Posterior cingulate gyrus (tissue), 11 donors: ENCODE results near the gene OR2T1.
A peak's percentile ranks its signal among the peaks of the same experiment; 100 is the strongest.
"Not testable (repeated sequence)": the region's sequence is repeated elsewhere in the genome, so short reads cannot be mapped to it uniquely, and the experiment has no call there.

Source experiments
- DNase-seq, 10 donors: peaks; one replicate each; pipeline versions ENCODE4 v3.0.0 to v3.0.0-alpha.2; 2020 to 2021; ENCODE audit warnings: mixed read lengths in 3 of 10
- intact Hi-C: fragments of 100-400 bp; cut with DNase I; formaldehyde crosslinking; loops from one replicate; pipeline ENCODE4 v1.15.1; 2023

Gene OR2T1

DNA sequence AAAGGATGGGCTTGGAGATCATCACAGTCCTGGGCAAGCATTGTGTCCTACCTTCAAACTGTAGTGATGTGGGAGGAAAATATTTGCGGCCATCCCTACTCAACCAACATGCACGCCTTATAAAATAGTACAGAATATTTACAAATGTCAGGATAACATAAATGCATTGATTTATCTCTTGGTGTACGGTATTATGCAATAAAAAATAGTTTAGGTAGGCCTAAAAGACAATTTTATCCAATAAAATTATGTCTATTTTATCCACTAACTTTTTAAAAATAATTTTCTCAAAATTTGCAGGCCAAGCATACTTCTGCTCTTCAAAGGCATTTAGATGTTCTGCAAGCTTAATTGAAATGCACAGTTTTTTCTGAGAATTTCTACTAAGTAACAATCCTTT lies at the start of gene OR2T1:
TSS of gene OR2T1 (plus strand) at position 301 of the 400 bp plus-strand sequence. CDS start 3,100 bp downstream, outside the sequence.
- no peak for DNase-seq
- intact Hi-C loops: no loop called here

- DNase-seq: peak in 2 of 10 donors; percentile 7 to 34
- intact Hi-C loops: no loop called here
These were observed 43.4 kb upstream of the OR2T1 start for GRCh38 chr1:248359415-248359814.

DNA sequence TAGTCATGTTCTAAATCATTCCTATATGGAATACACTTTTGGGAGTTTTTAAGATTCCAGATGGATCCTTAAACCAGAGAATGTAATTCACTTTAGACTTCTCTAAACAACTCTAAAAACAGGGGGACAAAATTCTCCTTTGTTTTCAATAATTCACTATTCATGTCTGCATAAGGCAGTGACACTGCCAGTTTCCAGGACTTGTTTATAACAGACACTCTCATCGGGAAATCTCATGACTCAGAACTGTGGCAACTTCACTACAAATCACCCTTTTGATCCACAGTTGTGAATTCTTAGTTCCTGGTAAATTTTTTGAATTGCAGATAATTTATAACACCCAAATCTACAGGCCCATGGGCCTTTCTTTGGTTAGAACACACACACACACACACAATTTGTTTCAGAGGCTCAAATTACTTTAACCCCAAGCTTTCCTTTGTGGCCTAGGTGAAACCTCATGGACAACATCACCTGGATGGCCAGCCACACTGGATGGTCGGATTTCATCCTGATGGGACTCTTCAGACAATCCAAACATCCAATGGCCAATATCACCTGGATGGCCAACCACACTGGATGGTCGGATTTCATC lies 41.6 kb upstream of the OR2T1 start, which contains the start of gene OR2T4:
TSS of gene OR2T4 (plus strand) at position 545 of the 595 bp plus-strand sequence. CDS start at position 545, 0 bp downstream.
- DNase-seq: no peak
- intact Hi-C loops: no loop called here

- intact Hi-C loops: no loop called here
- DNase-seq: no peak
These were observed 36.2 kb upstream of the OR2T1 start for GRCh38 chr1:248366609-248367008.

DNA sequence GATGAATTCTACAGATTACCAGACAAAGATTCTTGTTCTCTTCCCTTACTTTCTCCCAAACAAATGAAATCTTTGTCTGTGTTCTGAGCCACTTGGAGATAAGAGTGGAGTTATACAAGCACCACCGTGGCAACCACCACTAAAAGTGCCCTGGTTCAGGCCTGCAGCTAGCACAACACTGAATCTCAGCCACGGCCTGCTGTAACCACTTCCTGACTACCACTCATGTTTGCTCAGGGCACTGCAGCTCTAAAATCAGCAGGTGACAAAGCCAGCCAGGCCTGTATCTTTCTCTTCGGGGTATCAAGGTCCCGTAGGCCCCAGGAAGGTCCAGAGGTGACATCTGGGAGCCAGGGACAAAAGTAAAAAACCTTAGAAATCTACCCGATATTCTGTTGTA lies 30.5 kb upstream of the OR2T1 start:
- intact Hi-C loops: no loop called here
- no peak for DNase-seq

- intact Hi-C loops: no loop called here
- no peak for DNase-seq
These were observed 29.1 kb upstream of the OR2T1 start for GRCh38 chr1:248373761-248374160.

DNA sequence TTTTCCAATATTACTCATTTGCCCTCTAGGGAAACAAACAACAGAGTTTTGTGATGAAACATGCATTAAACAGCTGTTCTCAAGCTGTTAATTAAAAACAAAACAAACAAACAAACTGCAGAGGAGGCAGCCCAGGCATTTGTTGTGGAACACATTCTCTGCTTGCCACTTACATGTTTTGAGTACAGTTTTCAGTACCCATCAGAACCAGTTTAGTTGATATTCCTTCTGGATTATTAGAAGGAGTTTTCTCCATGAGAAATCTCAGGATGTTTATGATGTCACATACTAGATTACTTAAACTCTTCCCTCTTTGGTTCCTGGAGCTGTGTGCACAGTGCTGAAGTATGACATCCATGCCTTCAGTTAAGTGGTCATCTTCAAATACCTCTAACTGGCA lies 27.4 kb upstream of the OR2T1 start, which contains the start of gene OR2T6:
TSS of gene OR2T6 (plus strand) at position 301 of the 400 bp plus-strand sequence. CDS start 11,863 bp downstream, outside the sequence.
- no peak for DNase-seq
- intact Hi-C loops: no loop called here

- intact Hi-C loops: no loop called here
- no peak for DNase-seq
These were observed 25.9 kb upstream of the OR2T1 start for GRCh38 chr1:248376916-248377315.

DNA sequence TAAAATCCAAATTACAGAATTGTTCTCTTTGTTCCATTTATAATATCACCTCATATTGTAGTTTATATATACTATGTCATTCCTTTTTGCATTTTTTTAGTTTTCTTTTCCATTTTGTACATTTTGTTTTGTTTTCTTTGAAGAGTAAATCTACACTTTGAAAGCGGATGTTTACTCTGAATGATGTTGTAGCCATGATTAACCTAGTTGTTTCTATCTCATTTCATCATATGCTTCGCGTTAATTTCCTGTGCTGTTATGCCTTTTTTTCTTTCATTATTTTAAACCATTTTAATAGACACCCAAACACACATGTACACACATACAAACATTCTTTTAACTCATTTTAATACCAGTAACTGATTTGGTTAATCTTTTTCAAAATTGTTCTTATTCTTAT lies 22.0 kb upstream of the OR2T1 start:
- intact Hi-C loops: no loop called here
- no peak for DNase-seq

- intact Hi-C loops: no loop called here
- DNase-seq: no peak
These were observed 14.4 kb upstream of the OR2T1 start for GRCh38 chr1:248388426-248388825.

DNA sequence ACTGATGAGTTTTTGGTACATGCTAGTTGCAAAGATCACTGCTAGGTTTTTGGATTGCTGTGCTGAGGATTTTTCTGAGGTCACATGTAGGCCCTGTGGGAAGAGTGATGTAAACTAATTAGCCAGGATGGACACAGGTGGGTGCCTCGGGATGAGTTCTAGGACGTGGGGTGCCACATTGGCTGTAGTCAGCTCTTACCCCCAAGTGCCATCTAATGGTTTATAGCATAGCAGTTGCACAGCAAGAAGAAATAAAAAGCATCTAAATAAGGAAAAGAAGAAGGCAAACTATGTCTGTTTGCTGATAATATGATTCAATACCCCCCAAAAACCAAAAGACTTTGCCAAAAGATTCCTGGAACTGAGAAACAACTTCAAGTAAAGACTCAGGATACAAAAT lies 9.8 kb upstream of the OR2T1 start:
- DNase-seq: no peak
- intact Hi-C loops: no loop called here

- intact Hi-C loops: no loop called here
- no peak for DNase-seq
These were observed 1.2 kb downstream of the OR2T1 start for GRCh38 chr1:248404024-248404423.

DNA sequence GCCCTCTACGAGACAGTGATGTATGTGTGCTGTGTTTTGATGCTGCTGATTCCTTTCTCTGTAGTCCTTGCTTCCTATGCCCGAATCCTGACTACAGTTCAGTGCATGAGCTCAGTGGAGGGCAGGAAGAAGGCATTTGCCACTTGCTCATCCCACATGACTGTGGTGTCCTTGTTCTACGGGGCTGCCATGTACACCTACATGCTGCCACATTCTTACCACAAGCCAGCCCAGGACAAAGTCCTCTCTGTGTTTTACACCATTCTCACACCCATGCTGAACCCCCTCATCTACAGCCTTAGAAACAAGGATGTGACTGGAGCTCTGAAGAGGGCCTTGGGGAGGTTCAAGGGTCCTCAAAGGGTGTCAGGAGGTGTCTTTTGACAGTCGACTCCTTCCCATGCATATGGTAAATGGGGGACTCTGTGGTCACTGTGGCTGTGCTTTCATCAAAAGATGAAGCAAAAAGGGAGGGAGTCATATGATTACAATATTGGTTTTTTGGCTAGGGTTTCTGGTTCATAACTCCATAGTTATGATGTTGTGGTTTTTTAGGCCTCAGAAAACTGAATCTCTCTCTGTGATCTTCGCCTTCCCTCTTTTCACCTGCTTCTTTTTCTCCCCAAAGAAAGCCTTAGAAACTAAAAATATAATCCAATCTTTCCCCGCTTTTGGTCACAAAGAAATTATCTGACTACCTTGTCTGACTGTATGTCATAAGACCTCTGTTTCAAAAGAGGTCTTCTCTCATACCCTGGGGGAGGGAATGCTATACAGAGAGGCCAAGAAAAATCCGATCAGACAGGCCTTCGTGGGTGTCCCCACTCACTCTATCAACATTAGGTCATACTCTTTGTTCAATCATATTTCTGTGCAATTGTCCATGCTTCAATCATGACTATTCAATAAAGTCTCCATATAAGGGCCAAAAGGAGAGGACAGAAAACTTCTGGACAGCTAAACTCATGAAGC lies 4.2 kb downstream of the OR2T1 start:
- no peak for DNase-seq
- intact Hi-C loops: no loop called here

GRCh38 chr1:248416226-248416625 lies 13.4 kb downstream of the OR2T1 start:
- DNase-seq: no peak
- intact Hi-C loops: no loop called here

GRCh38 chr1:248417854-248418253 lies 15.0 kb downstream of the OR2T1 start:
- intact Hi-C loops: no loop called here
- DNase-seq: no peak

- intact Hi-C loops: no loop called here
- DNase-seq: no peak
These were observed 18.5 kb downstream of the OR2T1 start for GRCh38 chr1:248421384-248421783.

GRCh38 chr1:248427526-248428191 lies 24.8 kb downstream of the OR2T1 start:
- DNase-seq, intact Hi-C loops: not testable (repeated sequence)

GRCh38 chr1:248428192-248428533 lies 25.3 kb downstream of the OR2T1 start:
- DNase-seq, intact Hi-C loops: not testable (repeated sequence)

DNA sequence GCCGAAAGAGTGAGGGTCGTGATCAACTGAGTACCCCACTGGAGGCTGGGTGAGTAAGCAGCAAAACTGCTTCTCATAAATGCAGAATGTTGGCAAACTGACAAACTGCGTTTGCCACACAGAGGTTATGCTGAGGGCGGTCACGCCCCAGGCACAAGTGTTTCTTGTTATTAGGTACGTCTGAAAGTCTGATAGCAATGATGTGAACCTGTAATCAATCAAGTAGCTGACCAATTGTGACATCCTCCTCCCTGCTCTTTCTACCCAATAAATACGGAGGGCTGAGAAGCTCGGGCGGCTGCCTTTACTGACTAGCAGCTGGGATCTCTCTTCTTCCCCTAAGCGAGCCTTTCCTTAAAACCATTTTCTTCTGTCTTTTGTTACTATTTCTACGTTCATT lies 28.8 kb downstream of the OR2T1 start:
- DNase-seq, intact Hi-C loops: not testable (repeated sequence)

DNA sequence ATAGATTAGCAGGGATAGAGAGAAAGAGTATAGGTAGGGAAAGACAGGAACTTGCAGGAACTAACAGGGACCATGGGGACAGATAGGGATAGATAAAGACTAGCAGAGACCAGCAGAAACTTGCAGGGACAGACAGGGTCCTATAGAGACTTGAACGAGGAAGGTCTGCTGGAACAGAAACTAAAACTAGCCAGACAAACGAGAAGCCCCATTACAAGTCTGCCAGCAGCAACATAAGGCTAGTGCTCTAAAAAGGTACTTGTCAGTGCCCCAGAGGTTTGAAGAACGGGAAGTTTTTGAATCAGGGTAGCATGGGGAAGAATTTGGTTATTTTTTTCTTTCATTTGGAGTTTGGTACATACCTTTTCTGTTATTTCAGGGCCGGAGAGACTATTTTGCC lies 29.4 kb downstream of the OR2T1 start:
- intact Hi-C loops, DNase-seq: not testable (repeated sequence)

GRCh38 chr1:248433811-248434415 lies 31.1 kb downstream of the OR2T1 start:
- peak in 1 of 10 donors; percentile 42 for DNase-seq
- intact Hi-C loops: not testable (repeated sequence)
